ENCODE data around the gene AGAP2.
"Not testable (repeated sequence)": the region's sequence is repeated elsewhere in the genome, so short reads cannot be mapped to it uniquely, and the experiment has no call there.

AGAP2 gene

DNA sequence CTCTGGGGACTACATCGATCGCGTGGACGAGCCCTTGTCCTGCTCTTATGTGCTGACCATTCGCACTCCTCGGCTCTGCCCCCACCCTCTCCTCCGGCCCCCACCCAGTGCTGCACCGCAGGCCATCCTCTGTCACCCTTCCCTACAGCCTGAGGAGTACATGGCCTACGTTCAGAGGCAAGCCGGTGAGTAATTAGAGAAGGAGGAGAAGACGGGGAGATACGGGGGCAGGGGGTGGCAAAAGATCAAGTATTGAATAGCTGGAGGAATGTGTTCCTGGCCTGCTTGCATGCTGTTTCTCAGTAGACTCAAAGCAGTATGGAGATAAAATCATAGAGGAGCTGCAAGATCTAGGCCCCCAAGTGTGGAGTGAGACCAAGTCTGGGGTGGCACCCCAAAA, 22.8 kb downstream of the AGAP2 start:
- CTCF ChIA-PET, result interaction anchor here (0.7 kb wide), 1 partner anchor 11 kb away, joined by 3 read pairs; no protein-coding TSS in a partner anchor
- TF ChIP-seq, protein P1, sequence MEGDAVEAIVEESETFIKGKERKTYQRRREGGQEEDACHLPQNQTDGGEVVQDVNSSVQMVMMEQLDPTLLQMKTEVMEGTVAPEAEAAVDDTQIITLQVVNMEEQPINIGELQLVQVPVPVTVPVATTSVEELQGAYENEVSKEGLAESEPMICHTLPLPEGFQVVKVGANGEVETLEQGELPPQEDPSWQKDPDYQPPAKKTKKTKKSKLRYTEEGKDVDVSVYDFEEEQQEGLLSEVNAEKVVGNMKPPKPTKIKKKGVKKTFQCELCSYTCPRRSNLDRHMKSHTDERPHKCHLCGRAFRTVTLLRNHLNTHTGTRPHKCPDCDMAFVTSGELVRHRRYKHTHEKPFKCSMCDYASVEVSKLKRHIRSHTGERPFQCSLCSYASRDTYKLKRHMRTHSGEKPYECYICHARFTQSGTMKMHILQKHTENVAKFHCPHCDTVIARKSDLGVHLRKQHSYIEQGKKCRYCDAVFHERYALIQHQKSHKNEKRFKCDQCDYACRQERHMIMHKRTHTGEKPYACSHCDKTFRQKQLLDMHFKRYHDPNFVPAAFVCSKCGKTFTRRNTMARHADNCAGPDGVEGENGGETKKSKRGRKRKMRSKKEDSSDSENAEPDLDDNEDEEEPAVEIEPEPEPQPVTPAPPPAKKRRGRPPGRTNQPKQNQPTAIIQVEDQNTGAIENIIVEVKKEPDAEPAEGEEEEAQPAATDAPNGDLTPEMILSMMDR (conservative IDR thresholded peaks at IDR 0.05; ENCODE audit: low read depth), result no peak
- no peak overlapping the region for H3K27ac ChIP-seq
- POLR2A ChIA-PET (ENCODE audit: low non-redundant PET), result no interaction called here
- no peak for DNase-seq (ENCODE audit: low spot score)

DNA sequence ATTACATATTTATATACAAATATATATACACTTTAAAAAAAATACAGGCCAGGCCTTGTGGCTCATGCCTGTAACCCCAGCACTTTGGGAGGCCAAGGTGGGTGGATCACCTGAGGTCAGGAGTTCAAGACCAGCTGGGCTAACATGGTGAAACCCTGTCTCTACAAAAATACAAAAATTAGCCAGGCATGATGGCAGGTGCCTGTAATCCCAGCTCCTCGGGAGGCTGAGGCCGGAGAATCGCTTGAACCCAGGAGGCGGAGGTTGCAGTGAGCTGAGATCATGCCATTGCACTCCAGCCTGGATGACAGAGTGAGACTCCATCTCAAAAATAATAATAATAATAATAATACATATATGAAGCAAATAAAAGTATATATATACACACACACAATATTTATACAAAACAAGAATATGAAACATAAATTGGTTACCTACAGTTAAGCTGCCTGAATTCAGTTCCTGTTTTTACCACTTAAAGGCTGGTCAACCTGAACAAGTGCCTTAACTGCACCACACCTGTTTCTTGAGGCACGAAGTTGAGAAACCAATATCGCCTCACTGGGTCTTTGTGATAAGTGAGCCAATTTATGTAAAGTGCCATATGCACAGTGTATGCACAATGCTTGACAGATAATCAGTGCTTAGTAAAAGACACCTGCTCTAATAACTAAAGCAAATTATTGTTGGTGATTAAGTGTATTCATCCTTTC, 23.4 kb downstream of the AGAP2 start:
- CTCF ChIA-PET, result not testable (repeated sequence)

DNA sequence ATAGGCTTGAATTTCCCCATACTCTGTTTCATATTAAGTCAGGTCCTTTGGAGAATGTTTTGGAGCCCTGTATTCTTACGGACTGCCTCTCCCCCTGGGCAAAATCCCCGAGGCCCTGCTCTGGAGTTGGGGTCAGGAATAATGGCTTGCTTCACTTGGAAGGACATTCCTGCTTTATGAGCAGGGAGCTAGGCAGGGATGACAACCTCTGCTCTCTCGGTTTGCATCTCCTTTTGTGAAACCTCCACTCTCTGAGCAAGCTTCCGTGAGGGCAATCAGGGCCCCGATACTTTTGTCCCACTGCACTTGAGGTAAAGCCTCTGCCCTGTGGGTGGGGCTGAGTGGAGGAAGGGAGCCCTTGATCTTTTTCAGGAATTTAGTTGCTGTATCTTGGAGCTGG, 25.3 kb downstream of the AGAP2 start:
- TF ChIP-seq, protein P1 (conservative IDR thresholded peaks at IDR 0.05; ENCODE audit: low read depth), result no peak
- POLR2A ChIA-PET (ENCODE audit: low non-redundant PET), result no interaction called here
- DNase-seq (ENCODE audit: low spot score), result no peak
- CTCF ChIA-PET, result interaction anchor here (0.5 to 1.6 kb wide), 4 partner anchors 13 to 249 kb away, joined by 4 to 10 read pairs (median 4); partner anchors contain the start of gene OS9
- no peak overlapping the region for H3K27ac ChIP-seq

More for the DNA sequence above, 23.4 kb downstream of the AGAP2 start:
- POLR2A ChIA-PET (ENCODE audit: low non-redundant PET); H3K27ac ChIP-seq; DNase-seq (ENCODE audit: low spot score): not testable (repeated sequence)

DNA sequence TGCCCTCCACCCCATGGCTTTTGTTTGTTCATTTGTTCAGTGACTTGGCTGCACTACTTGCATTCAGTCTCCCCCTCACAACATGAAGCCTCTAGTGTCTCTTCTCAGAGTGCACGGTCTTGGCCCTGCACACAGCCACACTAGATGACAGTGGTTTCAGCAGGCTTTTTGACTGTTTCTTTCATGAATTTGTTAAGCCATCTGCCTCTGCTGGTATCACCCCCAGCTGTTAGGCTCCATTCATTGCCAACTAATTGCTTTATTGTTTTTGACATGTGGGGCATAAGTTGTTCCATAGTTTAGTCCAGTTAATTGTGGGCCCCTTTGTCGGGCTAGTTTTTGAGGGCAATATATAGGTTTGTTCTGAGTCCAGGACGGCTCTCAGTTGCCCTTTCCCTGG, 25.8 kb downstream of the AGAP2 start:
- DNase-seq (ENCODE audit: low spot score), result no peak
- H3K27ac ChIP-seq, result no peak overlapping the region
- ChIA-PET POLR2A (ENCODE audit: low non-redundant PET) (no interaction called here), CTCF (interaction anchor here (0.5 to 1.6 kb wide), 2 partner anchors 13 to 249 kb away, joined by 4 to 10 read pairs; no protein-coding TSS in a partner anchor)
- TF ChIP-seq, protein P1 (conservative IDR thresholded peaks at IDR 0.05; ENCODE audit: low read depth), result no peak

DNA sequence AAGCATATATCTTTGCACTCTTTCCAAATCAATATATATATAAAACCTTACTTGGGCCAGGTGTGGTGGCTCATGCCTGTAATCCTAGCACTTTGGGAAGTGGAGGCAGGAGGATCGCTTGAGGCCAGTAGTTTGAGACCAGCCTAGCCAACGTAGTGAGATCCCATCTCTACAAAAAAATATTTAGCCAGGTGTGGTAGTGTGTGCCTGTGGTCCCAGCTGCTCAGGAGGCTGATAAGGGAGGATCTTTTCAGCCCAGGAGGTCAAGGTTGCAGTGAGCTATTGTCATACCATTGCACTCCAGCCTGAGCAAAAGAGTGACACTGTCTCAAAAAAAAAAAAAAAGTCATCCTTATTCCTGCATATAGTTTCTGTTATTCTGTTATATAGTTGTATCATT, 30.2 kb downstream of the AGAP2 start:
- CTCF ChIA-PET, result interaction anchor here (0.8 kb wide), 1 partner anchor 18 kb away, joined by 3 read pairs; no protein-coding TSS in a partner anchor
- POLR2A ChIA-PET (ENCODE audit: low non-redundant PET), result no interaction called here

DNA sequence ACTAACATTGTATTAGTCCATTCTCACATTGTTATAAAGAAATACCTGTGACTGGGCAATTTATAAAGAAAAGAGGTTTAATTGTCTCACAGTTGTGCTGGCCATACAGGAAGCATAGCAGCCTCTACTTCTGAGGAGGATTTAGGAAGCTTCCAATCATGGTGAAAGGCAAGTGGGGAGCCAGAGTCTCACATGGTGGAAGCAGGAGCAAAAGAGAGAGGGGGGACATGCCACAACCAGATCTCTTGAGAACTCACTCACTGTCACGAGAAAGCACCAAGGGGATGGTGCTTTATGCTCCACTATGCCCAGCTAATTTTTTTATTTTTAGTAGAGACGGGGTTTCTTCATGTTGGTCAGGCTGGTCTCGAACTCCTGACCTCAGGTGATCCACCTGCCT, 31.3 kb downstream of the AGAP2 start:
- DNase-seq (ENCODE audit: low spot score), result no peak
- TF ChIP-seq, protein P1 (conservative IDR thresholded peaks at IDR 0.05; ENCODE audit: low read depth), result no peak
- H3K27ac ChIP-seq, result no peak overlapping the region
- ChIA-PET POLR2A (ENCODE audit: low non-redundant PET) (no interaction called here), CTCF (interaction anchor here (0.6 to 0.8 kb wide), 2 partner anchors 19 to 115 kb away, joined by 3 read pairs; no protein-coding TSS in a partner anchor)

More for the DNA sequence above, 30.2 kb downstream of the AGAP2 start:
- TF ChIP-seq, protein P1 (conservative IDR thresholded peaks at IDR 0.05; ENCODE audit: low read depth), result no peak
- H3K27ac ChIP-seq, result no peak overlapping the region
- no peak for DNase-seq (ENCODE audit: low spot score)

DNA sequence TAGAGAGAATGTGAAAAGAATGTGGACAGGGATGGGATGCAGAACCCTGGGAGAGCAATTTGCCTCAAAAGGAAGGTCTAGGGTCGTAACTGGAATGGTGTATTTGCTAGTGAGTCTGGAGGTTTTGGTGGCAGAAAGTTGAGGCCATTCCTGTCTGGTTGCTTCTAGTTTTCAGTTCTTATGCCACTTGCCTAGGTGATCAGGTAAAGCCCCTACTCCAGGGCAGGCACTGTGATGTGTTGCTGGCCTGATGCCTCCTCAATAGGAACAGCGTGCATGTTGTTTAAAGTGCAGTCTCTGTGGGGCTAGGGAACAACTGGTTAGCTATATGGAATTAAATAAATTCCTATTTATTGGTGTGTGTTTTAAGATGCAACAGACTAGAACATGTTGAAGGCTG, 38.2 kb downstream of the AGAP2 start:
- TF ChIP-seq, protein P1 (conservative IDR thresholded peaks at IDR 0.05; ENCODE audit: low read depth), result no peak
- no peak for DNase-seq (ENCODE audit: low spot score)
- no peak overlapping the region for H3K27ac ChIP-seq
- CTCF ChIA-PET, result interaction anchor here (0.7 kb wide), 1 partner anchor 616 kb away, joined by 4 read pairs; no protein-coding TSS in a partner anchor
- POLR2A ChIA-PET (ENCODE audit: low non-redundant PET), result no interaction called here
